ENCODE results near the gene FOXC2.

FOXC2 gene

DNA sequence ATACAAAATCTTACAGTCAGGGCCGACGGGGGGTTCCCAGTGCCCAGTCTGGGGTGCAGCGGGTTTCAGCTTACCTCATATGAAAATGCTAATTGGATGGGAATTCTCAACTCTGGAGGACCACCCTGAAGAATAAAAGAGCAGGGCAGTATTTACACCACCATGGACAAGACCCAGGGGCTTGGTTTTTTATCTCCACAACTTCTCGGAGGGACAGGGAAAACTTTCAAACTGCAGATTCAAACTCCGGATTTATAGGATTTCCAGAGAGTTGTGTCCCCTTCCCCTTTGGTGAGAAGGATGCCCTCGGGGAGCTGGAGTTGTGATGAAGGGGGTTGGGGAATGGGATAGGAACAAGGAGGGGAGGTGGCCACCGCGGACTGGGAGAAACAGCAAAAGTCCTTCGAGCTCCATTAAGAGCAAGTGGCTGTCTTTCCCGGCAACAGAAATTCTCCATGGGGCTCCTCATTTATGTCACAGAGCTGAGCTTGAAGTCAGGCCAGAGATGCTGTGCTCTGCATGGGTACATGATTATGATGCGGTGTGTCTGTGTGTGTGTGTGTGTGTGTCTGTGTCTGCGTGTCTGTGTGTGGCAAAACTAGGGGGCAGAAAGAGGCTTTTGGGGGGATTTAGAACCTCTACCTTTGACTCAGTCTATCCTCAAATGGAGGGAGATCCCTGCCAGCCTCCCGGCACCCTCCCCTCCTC is 27.4 kb downstream of the FOXC2 start:
- no peak for DNase-seq

DNA sequence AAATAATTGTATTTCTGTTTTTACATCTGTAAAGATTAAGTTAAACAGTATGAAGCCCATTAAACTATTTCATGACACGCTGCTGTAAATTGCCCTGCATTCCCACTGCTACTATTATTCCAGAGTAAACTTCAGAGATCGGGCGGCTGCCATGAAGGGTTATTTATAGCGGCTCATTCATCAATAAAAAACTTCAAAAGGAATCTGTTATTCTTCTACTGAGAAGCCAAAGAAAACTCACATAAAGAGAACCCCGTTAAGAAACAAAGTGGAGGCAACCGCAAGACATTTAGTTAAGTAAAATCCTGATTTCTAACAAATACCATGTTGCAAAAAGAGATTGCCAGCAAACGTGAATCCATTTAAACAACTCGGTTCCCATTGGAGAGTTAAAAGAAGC is 28.1 kb downstream of the FOXC2 start:
- no peak for DNase-seq

DNA sequence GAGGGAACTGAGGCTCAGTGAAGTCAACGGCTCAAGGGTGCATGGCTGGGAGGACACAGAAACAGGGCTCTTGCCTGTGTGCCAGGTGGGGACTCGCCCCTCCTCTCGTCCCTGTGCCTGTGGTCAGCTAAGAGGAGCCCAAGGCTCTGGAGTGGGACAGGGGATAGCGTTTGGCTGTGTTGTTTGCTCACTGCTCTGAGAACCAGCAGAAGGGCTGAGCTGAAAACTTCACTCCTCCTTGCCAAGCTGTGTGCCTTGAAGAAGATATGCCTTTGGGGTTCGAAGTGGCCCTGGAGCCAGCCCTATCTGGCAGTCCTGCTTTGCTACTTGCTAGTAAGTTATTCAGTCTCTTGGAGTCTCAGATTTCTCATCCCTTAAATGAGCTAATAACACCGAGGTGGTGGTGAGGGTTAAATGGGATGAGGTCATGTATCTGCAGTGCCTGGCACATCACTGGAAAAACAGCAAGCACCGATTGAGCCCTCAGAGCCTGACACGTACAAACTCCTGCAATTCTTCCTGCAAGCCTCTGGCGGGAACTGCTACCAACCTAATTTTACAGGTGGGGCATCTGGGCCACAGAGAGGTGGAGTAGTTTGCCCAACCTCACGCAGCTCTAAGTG is 29.5 kb downstream of the FOXC2 start:
- no peak for DNase-seq

DNA sequence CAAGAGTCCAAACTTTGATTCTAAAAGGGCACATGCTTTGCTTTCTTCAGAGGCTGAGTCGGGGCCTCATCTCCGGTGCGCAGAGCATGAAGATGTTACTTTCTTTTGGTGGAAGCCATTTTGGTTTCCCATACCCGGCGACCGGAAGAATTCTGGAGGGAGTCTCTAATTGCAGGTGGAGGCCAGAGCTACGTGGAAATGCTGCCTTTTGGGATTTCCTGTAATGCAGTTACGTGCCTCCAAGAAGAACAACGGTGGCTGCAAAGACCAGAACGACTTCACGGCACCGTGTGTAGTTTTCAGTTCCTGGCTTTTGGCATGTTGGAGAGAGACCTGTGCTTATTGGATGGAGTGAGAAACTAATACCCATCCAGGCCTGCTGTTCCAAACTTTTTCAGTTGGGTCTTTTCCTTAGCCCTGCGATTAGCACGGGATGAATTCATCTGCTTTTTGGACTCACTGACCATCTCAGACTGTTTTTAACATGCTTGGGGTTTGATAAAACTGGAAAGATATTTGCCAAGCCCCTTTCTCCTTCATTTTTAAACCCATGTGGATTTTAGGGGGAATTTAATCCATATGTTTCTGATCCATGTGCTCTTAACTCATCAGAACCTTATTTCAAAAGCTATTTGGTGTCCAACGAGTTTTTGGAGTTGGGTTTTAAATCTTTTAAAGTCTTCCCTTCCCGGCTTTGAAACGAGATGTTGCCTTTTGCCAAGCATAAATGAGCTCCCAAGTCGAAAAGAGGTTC is 30.7 kb downstream of the FOXC2 start:
- no peak for DNase-seq

DNA sequence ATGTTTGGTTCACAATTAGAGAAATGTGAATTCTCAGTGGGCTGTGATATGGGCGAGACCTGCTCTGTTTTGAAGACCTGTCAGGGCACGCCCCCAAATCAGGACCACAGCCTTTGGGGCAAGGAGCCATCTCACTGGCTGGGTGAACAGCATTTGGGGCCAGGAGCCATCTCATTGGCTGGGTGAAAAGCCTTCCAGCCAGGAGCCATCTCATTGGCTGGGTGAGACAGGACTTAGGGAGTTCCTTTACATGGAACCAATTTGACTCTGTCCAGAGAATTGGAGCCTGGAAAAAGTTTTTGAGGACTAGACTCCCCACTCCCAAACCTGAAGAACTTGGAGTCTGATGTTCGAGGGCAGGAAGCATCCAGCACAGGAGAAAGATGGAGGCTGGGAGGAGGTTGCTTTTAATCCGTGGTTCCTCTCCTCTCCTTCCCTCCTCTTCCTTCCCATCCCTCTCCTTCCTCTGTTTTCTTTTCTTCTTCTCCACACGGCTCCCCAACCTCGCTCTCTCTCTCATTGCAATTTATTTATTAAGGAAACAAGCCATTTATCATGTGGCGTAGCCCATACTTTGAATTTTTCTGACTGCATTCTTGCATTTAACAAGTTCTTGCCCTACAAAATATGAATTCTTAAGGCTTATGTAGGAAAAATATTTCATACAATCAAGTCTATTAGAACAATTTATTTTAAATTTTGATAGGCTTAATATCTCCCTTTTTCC is 31.4 kb downstream of the FOXC2 start:
- no peak for DNase-seq

DNA sequence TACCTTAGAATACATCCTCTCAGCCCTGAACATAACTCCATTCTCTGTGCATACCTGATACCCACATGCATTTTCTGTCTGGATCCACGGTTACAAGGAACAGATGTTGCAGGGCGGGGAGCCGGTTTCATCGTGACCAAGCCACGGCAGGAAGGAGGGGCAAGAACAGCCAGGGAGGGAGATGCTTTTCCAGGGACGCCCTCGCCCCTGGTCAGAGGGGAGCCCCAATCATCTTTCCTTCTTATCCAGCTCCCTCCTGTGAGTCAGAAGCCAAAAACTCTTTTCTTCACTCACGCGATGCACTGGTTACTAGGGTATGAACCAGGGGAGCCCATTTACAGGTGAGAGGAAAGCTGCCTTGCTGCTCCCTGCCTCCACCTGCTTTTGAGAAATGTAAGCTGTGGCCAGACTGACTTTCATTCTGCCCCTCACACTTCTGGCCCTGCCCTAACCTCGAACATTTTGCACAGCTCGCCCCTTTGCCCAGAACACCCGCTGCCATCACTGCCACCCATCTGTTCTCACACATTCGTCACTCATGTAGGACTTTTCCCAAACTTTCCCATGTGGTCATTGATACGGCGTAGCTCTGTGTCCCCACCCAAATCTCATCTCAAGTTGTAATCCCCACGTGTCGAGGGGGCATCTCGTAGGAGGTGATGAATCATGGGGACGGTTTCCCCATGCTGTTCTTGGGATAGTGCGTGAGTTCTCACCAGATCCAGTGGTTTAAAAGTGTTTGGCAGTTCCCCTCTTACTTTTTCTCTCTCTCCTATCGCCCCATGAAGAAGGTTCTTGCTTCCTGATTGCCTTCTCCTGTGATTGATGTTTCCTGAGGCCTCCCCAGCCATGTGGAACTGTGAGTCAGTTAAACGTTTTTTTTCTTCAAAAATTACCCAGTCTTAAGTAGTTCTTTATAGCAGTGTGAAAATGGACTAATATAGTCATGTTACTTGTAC is 32.3 kb downstream of the FOXC2 start:
- DNase-seq, result no peak

DNA sequence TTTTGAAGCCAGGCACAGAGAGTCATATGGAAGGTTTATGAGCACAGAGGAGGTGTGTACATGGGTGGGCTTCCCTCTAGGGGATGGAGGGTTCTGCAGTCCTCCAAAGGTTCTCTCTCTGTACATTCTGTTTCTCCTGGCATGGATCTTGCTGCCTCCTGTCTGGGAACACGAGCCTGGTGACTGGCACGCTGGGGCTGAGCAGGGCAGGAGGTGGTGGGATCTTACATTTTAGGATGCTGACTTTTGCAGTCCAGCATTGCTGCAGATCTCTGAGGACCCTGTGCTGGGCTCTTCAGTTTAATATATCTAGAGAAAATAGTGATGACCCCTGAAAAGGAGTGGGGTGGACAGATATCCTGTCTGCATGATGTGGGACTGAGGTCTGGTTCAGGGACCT is 34.7 kb downstream of the FOXC2 start:
- DNase-seq, result no peak

DNA sequence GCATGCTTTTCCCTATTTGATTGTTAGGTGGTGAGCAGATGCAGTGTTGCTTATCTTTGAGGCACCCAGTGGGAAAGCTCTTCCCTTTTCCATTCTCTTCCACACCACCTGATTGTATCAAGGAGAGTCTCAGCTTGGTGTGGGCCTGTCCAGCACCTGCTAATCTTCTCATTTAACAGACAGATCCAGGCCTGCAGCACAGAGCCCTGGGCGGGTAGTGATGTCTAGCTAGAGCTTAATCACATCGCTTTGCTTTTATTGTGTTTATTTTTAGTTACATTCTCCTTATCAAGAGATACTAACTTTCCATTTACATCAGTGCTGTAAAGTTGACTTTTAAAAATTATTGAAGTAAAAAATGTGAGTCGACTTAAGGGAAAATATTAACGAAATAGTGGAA is 35.9 kb downstream of the FOXC2 start:
- no peak for DNase-seq

DNA sequence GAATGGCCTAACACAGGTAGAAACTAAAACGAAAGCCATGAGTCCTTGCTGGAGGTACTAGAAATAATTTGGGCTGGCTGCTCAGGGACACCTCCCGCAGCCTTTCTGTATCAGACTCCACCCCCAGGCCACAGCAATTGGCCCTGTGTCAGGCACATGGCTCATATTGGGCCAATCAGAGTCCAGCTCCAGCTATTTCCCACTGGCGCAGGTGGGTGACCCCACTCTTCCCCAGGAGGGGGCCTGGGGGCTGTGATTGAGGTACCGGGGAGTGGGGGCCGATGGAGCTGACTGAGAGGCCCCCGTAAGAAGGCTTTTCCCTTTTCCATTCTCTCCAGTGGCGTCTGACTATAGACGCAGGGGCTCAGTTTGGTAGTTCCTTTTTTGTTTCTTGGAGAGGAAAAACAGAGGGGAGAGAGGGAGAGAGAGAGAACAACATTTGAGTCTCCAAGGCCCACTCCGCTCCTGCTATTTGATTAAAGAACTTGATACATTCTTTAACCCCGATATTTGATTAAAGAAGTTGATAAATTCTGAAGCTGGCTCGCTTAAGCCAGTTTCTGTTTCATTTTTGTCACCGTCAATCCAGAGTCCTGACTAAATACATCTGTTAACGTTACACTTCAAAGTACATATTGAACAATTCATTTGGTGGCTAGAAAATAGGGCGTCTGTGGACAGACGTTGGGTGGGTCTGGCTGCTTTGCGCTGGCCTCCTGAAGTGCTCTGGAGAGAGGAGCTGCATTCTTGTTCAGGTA is 38.0 kb downstream of the FOXC2 start:
- peak; percentile 4 for DNase-seq

DNA sequence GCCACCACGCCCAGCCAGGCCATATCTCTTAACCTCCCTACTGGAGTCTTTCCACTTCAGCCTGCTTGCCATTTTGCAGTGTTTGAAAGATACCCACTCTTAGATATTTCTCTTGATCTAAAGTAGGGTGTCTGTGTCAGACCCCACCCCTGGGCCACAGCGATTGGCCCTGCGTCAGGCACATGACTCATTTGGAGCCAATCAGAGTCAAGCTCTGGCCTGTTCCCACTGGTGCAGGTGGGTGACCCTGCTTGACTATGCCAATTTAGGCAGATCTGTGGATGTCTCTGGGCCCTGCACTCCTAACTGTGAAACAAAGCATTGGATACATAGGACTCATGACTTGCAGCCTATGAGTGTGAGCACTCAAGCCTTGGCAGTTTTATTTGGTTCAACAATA is 39.3 kb downstream of the FOXC2 start:
- no peak for DNase-seq

DNA sequence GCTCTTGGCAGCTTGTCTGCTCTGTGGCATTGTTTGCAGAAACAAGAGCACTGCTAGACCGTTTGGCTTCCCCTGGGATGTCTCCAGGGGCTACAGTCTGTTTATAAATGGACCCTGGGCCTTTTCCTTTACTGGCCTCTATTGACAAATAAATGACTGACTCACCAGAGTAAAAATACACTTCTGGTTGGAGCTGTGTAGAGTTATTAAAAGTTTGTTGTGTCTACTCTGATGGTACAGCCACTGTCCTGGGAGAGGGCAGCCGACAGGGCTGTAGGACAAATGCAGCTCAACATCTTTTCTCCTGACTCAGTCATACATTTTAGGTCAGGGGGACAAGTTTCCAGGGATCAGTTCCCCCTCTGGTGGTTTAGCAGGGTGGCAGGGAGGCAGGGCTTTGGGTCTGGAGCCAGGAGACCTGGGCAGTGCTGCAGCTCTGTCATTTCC is 41.7 kb downstream of the FOXC2 start:
- no peak for DNase-seq

DNA sequence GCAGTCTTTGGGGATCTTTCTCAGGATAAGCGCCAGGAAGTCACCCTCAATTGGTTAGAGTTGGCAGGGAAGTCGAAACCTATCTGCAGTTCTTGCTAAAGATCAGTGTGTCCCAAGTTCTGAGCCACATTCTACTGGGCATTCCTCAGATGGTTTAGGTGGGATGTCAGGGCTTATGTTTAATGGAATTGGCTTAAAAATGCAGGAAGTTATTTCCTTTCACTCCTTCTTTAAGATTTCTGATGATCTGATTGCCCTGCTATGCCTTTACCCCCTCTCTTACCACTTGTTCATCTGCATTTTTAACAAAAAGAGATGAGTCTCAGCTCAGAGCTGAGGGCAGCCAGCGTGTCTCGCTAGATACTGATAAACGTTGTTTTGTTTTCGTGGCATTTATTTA is 42.5 kb downstream of the FOXC2 start:
- no peak for DNase-seq

DNA sequence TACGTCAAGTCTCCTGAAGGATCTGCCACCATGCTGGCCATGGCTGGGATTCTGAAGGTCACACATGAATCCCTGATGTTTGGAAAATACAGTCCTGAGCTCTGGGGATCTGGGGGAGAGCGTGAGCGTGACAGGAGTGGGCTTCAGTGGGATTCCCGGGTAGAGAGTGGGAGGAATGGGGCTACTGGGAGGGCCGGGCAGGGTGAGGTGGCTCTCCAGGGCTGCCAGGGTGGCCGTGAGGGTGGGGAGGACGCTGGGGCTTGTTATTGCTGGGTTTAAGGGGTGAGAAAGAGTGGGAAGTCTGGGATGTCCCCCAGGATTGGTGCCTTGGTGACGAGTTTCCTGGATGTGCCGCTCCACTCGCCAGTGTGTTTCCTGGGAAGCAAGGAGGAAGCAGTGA is 43.0 kb downstream of the FOXC2 start:
- no peak for DNase-seq

DNA sequence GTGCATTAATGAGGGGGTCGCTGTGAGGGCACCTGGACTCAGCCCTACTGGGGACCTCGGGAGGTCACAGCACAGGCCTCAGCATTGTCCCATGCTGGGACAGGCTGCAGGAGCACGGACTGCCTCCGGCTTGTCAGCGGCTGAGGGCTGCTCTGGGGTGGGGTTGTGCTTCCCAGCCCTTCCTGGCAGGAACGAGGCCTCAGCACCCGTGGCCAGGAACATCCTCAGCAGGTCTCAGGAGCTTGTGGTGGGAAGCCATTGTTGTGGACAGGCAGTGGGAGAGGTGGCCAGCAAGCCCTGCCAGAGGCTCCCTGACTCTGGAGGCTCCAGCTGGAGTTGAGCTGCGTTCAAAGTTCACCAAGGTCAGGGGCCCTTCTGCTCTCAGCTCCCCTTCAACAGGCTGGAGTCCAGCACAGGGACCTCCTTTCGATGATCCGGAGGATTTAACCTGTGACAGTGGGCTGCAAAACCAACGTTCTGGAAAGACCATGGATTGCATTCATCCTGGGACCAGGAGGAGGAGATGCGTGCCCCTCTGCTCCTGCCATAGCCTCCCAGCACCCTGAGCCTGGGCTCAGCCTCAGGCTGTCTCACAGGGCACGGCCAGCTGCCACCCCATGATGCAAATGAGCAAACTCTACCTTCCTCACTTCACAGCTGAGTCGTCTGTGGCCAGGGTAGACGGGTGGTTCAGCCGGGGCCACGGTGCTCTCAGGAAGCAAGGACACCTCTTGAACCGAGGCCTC is 44.3 kb downstream of the FOXC2 start:
- DNase-seq, result no peak

DNA sequence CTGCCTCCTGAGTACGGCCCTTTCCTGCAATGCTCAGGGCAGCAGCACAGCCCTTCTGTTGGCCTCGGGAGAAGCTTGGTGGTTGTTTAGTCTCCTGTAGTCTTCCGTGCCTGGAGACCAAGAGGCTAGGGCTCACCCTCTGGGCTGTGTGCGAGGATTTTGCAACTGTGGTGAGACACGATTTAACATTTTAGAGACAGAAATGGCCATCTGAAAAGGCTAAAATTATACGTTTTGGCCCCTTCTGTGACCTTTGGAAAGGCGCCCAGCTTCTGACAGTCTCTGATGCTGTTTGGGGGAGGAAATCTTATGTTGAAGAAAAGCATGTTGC is 44.9 kb downstream of the FOXC2 start:
- DNase-seq, result no peak

DNA sequence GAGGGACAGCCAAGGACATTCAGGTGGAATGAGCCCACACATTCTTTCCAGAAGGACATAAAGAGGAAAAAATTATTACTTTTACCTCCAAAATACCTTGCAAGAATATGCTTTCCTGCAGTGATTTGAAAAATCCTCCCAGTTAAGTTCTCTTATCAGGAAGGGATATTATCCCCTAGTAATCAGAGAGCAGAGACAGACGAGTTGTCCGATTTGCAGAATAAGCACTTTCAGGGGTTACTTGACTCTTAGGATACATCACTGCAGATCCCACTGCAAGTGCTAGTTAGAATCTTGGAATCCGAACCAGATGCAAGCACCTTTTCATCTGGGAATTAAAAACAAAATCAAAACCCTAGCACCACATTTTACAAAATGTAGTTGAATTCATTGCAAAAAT is 45.3 kb downstream of the FOXC2 start:
- no peak for DNase-seq

DNA sequence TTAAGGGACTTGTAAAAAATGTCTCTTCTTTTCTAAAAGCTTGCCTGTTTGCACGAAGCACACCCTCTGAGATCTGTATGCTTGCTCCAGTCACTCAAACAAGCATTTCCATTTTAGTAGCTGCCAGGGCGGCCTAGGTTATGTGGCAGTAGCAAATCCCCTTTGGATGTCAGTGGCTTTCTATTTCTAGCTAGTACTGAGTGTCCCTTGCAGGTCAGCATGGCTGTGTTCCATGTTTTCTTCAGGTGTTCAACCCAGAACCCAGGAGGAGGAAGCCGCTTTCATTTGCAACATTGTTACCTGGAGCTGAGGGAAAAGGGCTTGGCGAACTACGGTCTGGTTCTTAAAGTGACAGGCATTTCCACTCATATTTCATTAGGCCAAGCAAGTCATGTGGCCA is 48.1 kb downstream of the FOXC2 start:
- DNase-seq, result no peak

DNA sequence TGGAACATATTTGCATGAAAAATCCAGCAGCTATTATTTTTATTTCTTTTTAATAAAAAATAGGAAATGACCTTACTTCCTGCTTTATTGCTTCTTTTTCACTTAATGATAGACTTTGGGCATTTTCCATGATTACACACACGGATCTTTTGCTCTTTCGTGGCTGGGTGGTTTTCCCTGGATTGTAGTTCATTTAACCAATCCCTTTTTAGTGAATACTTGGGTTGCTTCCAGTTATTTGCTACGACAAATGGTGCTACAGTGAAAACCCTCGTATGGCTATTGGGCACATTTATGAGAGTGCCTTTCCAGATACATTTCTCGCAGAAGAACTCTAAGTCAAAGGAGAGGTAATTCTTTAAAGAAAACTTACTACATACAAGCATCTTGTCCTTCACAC is 50.3 kb downstream of the FOXC2 start:
- no peak for DNase-seq

DNA sequence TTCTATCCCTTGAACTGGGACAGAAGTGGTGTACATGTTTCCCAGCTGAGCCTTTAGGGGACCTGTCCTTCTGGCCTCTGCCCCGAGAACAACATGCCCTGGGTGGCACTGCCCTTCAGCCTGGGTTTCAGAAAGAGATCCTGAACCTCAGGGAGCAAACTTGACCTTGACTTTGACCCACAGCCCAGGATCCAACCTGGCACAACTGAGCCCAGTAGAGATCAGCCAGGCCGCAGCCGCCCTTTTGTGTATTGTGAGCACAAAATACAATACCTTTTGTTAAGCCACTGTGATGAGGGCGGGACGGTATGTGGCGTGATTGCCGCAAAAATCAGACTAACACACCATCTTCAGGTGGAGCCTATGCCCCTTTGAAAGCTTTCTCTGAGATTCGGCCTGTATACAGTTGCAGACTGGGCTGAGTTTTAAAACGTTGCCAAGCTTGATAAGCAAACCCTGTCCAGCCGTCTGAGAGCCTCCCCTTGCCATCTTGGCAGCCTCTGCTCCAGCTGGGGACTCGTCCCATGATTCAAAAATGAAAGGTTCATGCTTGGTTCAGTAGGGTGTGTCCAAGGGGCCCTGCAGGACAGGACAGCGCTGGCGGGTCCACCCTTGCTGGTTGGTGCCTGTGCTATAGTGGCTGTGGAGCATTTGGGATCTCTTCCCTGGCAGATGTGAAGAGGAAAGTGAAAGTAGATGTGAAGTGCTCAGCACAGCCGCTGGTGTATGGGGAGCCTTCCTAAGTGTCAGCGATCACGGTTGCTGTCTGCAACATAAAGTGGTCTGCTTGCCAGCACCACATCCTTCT is 52.0 kb downstream of the FOXC2 start:
- DNase-seq, result no peak
